ENCODE data around the gene PKLR.

PKLR gene

DNA sequence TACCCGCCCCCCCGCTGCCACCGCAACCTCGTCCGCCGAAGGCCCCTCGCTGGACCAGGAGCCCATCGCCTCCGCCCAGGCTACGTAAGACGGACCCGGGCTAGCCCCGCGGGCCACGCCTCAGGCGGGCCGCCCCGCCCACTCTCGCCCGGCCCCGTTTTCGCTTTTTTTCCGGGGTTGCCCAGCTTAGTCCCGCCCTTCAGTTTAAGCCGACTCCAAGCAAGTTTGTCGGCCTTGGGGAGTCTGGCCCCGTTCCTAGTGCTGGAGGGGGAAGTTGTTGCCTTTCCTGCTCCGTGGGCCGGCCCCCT, 22.4 kb upstream of the PKLR start:
- Histone ChIP-seq H3K4me1 (peaks cover 7% of the 10 kb centered on the region), H3K4me3 (ENCODE audit: low read depth, low read length) (peak overlapping the region; percentile 87), H3K27me3 (no peaks in the 10 kb centered on the region), H3K9me3 (no peaks in the 10 kb centered on the region), H3K36me3 (peaks cover 4% of the 10 kb centered on the region)
- DNase-seq = peak; percentile 81
- TF ChIP-seq, protein P1, sequence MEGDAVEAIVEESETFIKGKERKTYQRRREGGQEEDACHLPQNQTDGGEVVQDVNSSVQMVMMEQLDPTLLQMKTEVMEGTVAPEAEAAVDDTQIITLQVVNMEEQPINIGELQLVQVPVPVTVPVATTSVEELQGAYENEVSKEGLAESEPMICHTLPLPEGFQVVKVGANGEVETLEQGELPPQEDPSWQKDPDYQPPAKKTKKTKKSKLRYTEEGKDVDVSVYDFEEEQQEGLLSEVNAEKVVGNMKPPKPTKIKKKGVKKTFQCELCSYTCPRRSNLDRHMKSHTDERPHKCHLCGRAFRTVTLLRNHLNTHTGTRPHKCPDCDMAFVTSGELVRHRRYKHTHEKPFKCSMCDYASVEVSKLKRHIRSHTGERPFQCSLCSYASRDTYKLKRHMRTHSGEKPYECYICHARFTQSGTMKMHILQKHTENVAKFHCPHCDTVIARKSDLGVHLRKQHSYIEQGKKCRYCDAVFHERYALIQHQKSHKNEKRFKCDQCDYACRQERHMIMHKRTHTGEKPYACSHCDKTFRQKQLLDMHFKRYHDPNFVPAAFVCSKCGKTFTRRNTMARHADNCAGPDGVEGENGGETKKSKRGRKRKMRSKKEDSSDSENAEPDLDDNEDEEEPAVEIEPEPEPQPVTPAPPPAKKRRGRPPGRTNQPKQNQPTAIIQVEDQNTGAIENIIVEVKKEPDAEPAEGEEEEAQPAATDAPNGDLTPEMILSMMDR (IDR thresholded peaks at IDR 0.05; ENCODE audit: low read depth, low read length) = no peak

DNA sequence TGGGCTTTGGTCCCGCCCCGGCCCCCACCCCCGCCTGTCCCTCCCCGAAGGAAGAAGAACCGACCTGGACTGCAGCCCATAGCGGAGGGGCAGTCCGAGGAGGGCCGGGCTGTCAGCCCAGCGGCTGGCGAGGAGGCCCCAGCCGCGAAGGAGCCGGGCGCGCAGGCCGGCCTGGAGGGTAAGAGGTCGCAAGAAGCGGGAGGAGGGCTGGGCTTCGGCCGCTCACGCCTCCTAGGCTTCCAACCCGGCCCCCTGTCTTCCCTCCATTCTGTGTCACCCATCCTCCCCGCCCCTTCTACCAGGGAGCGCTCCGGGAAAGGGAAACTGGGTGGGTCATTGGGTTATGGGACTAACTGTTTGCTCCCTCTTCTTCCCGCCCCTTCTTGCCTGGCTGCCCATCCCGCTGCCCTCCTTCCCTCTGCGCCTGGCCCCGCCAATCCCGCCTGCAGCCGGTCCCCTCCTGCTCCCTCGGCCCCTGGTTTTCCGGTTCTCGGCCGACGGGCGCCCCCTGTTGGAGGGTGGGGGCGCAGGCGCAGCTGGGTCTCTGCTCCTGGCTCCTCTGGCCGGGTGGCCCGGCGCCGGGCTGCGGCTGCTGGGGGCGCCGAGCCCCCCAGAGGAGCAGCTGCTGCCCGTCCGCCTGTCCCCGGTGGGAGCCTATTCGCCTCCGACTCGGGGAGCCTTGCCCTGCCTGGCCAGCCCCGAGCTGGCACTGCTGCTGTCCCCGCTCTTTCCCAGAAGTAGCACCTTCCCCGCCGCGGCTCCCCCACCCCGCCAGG, 21.9 kb upstream of the PKLR start:
- TF ChIP-seq, protein P1 (IDR thresholded peaks at IDR 0.05; ENCODE audit: low read depth, low read length) = peak; percentile 84
- H3K27me3 ChIP-seq = no peaks in the 10 kb centered on the region
- peak; percentile 97 for DNase-seq
- peaks cover 7% of the 10 kb centered on the region for H3K4me1 ChIP-seq
- peaks cover 4% of the 10 kb centered on the region for H3K36me3 ChIP-seq
- H3K4me3 ChIP-seq (ENCODE audit: low read depth, low read length) = peak overlapping the region; percentile 87
- no peaks in the 10 kb centered on the region for H3K9me3 ChIP-seq

DNA sequence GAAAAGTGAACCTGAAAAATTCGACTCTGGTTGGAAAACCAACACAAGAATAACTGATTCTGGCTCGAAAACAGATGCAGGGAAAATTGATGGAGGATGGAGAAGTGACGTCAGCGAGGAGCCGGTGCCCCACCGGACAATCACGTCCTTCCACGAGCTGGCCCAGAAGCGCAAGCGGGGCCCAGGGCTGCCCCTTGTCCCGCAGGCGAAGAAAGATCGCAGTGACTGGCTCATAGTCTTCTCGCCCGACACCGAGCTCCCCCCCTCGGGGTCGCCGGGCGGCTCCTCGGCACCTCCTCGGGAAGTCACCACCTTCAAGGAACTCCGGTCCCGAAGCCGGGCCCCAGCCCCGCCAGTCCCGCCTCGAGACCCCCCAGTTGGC, 21.3 kb upstream of the PKLR start:
- TF ChIP-seq, protein P1 (IDR thresholded peaks at IDR 0.05; ENCODE audit: low read depth, low read length) = no peak
- Histone ChIP-seq H3K9me3 (no peaks in the 10 kb centered on the region), H3K36me3 (no peaks in the 10 kb centered on the region; the same call in none of the 2 replicates), H3K27me3 (no peaks in the 10 kb centered on the region), H3K4me3 (ENCODE audit: low read depth, low read length) (peak overlapping the region; percentile 87), H3K4me1 (peaks cover 7% of the 10 kb centered on the region)
- DNase-seq = no peak

DNA sequence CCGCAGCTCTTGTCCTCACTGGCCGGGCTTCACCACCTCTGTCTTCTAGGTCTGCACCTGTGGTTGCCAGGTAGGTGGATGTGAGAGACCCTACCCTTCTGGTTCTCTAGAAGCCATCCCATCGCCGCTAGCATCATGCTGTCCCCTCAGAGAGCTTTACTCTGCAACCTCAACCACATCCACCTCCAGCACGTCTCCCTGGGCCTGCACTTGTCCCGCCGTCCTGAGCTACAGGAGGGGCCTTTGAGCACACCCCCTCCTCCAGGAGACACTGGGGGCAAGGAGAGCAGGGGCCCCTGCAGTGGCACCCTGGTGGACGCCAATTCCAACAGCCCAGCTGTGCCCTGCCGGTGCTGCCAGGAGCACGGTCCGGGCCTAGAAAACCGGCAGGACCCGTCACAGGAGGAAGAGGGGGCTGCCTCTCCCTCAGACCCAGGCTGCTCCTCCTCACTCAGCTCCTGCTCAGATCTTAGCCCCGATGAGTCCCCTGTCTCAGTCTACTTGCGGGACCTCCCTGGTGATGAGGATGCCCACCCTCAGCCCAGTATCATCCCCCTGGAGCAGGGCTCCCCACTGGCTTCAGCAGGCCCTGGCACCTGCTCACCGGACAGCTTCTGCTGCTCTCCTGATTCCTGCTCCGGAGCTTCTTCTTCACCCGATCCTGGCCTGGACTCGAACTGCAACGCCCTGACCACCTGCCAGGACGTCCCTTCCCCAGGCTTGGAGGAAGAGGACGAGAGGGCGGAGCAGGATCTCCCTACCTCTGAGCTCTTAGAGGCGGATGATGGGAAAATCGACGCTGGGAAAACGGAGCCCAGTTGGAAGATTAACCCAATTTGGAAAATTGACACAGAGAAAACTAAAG, 20.6 kb upstream of the PKLR start:
- DNase-seq = no peak
- peak overlapping the region; percentile 87 for H3K4me3 ChIP-seq (ENCODE audit: low read depth, low read length)
- H3K36me3 ChIP-seq = no peaks in the 10 kb centered on the region; the same call in 1 of the 2 replicates

DNA sequence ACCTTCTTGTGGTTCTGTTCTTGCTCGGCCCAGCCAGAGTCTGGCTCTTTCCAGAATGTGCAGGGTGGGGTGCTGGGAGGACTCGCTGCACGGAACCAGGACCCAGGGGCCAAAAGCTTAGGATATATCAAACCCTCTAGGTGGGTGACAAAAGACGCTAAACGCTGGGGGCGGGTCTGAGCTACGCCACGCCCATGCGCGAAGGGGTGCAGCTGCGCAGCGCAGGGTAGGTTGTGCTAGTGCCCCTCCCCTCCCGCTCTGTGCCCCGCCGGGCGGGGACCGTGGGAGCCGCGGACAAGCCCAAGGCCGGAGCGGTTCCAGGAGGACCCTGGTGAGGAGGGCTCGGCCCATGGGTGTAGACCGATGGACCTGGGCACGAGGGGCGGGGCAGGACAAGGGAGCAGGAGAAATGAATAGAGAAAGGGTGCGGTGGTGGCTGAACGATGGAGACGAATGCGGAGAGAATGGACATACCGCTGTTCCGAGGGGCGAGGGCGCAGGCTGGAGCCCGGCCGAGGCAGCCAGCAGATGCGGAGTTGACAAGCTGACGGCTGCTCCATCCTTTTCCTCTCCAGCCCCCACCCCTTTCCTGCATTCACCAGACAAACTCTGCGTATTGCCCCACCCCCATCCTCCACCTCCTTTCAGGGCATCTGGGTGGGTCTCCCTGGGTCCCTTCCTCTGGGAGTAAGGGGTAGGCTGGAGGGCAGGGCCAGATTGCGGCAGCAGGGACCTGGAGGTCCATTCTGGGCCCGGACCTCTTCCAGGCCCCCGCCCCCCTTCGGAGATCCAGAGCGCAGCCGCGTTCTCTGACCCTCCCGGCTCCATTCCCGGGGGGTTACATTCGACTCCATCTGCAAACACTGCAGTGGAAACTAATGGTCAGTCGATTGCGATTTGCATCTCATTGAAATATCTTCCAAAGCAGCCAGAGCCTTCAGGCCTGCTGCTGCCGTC, 19.7 kb upstream of the PKLR start, which contains the start of gene RUSC1:
TSS of gene RUSC1 (plus strand) at position 234 of the 957 bp plus-strand sequence. CDS start 880 bp downstream, outside the sequence.
- H3K36me3 ChIP-seq = no peaks in the 10 kb centered on the region; the same call in 1 of the 2 replicates
- TF ChIP-seq, protein P1 (IDR thresholded peaks at IDR 0.05; ENCODE audit: low read depth, low read length) = no peak
- H3K9me3 ChIP-seq = no peaks in the 10 kb centered on the region
- peak; percentile 88 for DNase-seq
- H3K27me3 ChIP-seq = no peaks in the 10 kb centered on the region
- H3K4me3 ChIP-seq (ENCODE audit: low read depth, low read length) = peak within 1 kb of the TSS; percentile 69
- peaks cover 7% of the 10 kb centered on the region for H3K4me1 ChIP-seq

More for the DNA sequence above, 20.6 kb upstream of the PKLR start:
- TF ChIP-seq, protein P1 (IDR thresholded peaks at IDR 0.05; ENCODE audit: low read depth, low read length) = no peak
- Histone ChIP-seq H3K9me3 (no peaks in the 10 kb centered on the region), H3K27me3 (no peaks in the 10 kb centered on the region), H3K4me1 (peaks cover 7% of the 10 kb centered on the region)
